SK-N-SH treated with all-trans-retinoic acid at 6 μM for 48 hours (cell line): ENCODE measurements around the gene ADGRG1.

Experiments used
- ATAC-seq: fragments of 200-7000 bp; cut with Tn5 transposase; 3 replicates; pipeline ENCODE4 v1.9.1; 2020; ENCODE audit warnings: mild to moderate bottlenecking, moderate library complexity
- ARNTL ChIP-seq: fragments of 450-650 bp; formaldehyde crosslinking; IDR thresholded peaks from 2 replicates; pipeline ENCODE4 v1.5.0; 2020; ENCODE audit warnings: low read depth, mild to moderate bottlenecking, moderate library complexity, borderline replicate concordance
- BACH2 ChIP-seq: fragments of 250-450 bp; sonication (Bioruptor Pico); IDR thresholded peaks from 2 replicates; pipeline ENCODE4 v1.9.0; 2021; ENCODE audit warnings: mild to moderate bottlenecking, borderline replicate concordance
- CSRNP3 ChIP-seq: fragments of 250-450 bp; sonication (Bioruptor Pico); IDR thresholded peaks from 2 replicates; pipeline ENCODE4 v1.5.1; 2021; ENCODE audit warnings: mild to moderate bottlenecking, moderate library complexity
- ESRRG ChIP-seq: fragments of 250-450 bp; sonication (Bioruptor Pico); IDR thresholded peaks from 2 replicates; pipeline ENCODE4 v1.6.1; 2021; ENCODE audit warnings: mild to moderate bottlenecking
- GLIS3 ChIP-seq: fragments of 250-450 bp; sonication (Bioruptor Pico); IDR thresholded peaks from 2 replicates; pipeline ENCODE4 v1.5.0; 2020; ENCODE audit warnings: mild to moderate bottlenecking, moderate library complexity
- ISL1 ChIP-seq: fragments of 250-450 bp; sonication (Bioruptor Pico); IDR thresholded peaks from 2 replicates; pipeline ENCODE4 v2.1.2; 2022; ENCODE audit warnings: mild to moderate bottlenecking, moderate library complexity
- OSR1 ChIP-seq: fragments of 250-450 bp; sonication (Bioruptor Pico); IDR thresholded peaks from 2 replicates; pipeline ENCODE4 v1.8.0; 2022; ENCODE audit warnings: moderate library complexity, mild to moderate bottlenecking, inconsistent platforms
- PATZ1 ChIP-seq: fragments of 250-450 bp; sonication (Bioruptor Pico); IDR thresholded peaks from 2 replicates; pipeline ENCODE4 v1.8.0; 2020; ENCODE audit warnings: mild to moderate bottlenecking, moderate library complexity, borderline replicate concordance
- PPARA ChIP-seq: fragments of 250-450 bp; sonication (Bioruptor Pico); IDR thresholded peaks from 2 replicates; pipeline ENCODE4 v1.5.0; 2020; ENCODE audit warnings: mild to moderate bottlenecking, borderline replicate concordance
- RARB ChIP-seq: fragments of 250-450 bp; sonication (Bioruptor Pico); IDR thresholded peaks from 2 replicates; pipeline ENCODE4 v1.8.0; 2021; ENCODE audit warnings: mild to moderate bottlenecking, moderate library complexity
- TOX ChIP-seq: fragments of 250-450 bp; sonication (Bioruptor Pico); IDR thresholded peaks from 2 replicates; pipeline ENCODE4 v1.8.0; 2021; ENCODE audit warnings: mild to moderate bottlenecking, moderate library complexity, borderline replicate concordance
- TSHZ2 ChIP-seq: fragments of 250-450 bp; sonication (Bioruptor Pico); IDR thresholded peaks from 2 replicates; pipeline ENCODE4 v1.5.0; 2020; ENCODE audit warnings: mild to moderate bottlenecking, moderate library complexity
- ZC3H10 ChIP-seq: fragments of 250-450 bp; sonication (Bioruptor Pico); IDR thresholded peaks from 2 replicates; pipeline ENCODE4 v1.5.1; 2021; ENCODE audit warnings: mild to moderate bottlenecking, moderate library complexity
- ZFP3 ChIP-seq: fragments of 250-450 bp; sonication (Bioruptor Pico); IDR thresholded peaks from 2 replicates; pipeline ENCODE4 v1.5.0; 2020; ENCODE audit warnings: mild to moderate bottlenecking, moderate library complexity
- ZFP30 ChIP-seq: fragments of 450-650 bp; formaldehyde crosslinking; IDR thresholded peaks from 2 replicates; pipeline ENCODE4 v1.5.0; 2022; ENCODE audit warnings: mild to moderate bottlenecking, moderate library complexity
- ZNF70 ChIP-seq: fragments of 450-650 bp; formaldehyde crosslinking; IDR thresholded peaks from 2 replicates; pipeline ENCODE4 v1.5.0; 2020; ENCODE audit warnings: mild to moderate bottlenecking, moderate library complexity
- ZNF8 ChIP-seq: fragments of 450-650 bp; formaldehyde crosslinking; IDR thresholded peaks from 2 replicates; pipeline ENCODE4 v1.5.0; 2020; ENCODE audit warnings: mild to moderate bottlenecking, moderate library complexity
- TF ChIP-seq, protein P1 (sequence below): fragments of 250-450 bp; sonication (Bioruptor Pico); IDR thresholded peaks from 2 replicates; pipeline ENCODE4 v1.8.0; 2021; ENCODE audit warnings: low read depth, mild to moderate bottlenecking, moderate library complexity, borderline replicate concordance
- TF ChIP-seq, protein P2 (sequence below): fragments of 250-450 bp; sonication (Bioruptor Pico); IDR thresholded peaks from 2 replicates; pipeline ENCODE4 v1.5.1; 2020; ENCODE audit warnings: low read depth, mild to moderate bottlenecking, moderate library complexity

Gene ADGRG1

GRCh38 chr16:57622361-57623250 is 5.8 kb upstream of the ADGRG1 start:
- TF ChIP-seq ZFP3 (no peak), GLIS3 (CRISPR knock-in tag) (no peak), RARB (CRISPR knock-in tag) (no peak), TSHZ2 (CRISPR knock-in tag) (no peak), PPARA (CRISPR knock-in tag) (no peak), PATZ1 (CRISPR knock-in tag) (no peak), ZFP30 (CRISPR knock-in tag) (no peak), ESRRG (CRISPR knock-in tag) (no peak), ZC3H10 (no peak), TOX (CRISPR knock-in tag) (no peak), ZNF70 (CRISPR knock-in tag) (no peak), ZNF8 (CRISPR knock-in tag) (no peak), BACH2 (CRISPR knock-in tag) (no peak), CSRNP3 (no peak), ISL1 (CRISPR knock-in tag) (no peak), OSR1 (no peak), ARNTL (no peak)
- TF ChIP-seq, protein P1, sequence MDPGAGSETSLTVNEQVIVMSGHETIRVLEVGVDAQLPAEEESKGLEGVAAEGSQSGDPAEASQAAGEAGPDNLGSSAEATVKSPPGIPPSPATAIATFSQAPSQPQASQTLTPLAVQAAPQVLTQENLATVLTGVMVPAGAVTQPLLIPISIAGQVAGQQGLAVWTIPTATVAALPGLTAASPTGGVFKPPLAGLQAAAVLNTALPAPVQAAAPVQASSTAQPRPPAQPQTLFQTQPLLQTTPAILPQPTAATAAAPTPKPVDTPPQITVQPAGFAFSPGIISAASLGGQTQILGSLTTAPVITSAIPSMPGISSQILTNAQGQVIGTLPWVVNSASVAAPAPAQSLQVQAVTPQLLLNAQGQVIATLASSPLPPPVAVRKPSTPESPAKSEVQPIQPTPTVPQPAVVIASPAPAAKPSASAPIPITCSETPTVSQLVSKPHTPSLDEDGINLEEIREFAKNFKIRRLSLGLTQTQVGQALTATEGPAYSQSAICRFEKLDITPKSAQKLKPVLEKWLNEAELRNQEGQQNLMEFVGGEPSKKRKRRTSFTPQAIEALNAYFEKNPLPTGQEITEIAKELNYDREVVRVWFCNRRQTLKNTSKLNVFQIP (CRISPR knock-in tag): no peak
- TF ChIP-seq, protein P2, sequence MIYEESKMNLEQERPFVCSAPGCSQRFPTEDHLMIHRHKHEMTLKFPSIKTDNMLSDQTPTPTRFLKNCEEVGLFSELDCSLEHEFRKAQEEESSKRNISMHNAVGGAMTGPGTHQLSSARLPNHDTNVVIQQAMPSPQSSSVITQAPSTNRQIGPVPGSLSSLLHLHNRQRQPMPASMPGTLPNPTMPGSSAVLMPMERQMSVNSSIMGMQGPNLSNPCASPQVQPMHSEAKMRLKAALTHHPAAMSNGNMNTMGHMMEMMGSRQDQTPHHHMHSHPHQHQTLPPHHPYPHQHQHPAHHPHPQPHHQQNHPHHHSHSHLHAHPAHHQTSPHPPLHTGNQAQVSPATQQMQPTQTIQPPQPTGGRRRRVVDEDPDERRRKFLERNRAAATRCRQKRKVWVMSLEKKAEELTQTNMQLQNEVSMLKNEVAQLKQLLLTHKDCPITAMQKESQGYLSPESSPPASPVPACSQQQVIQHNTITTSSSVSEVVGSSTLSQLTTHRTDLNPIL (CRISPR knock-in tag): no peak
- no peak for ATAC-seq

DNA sequence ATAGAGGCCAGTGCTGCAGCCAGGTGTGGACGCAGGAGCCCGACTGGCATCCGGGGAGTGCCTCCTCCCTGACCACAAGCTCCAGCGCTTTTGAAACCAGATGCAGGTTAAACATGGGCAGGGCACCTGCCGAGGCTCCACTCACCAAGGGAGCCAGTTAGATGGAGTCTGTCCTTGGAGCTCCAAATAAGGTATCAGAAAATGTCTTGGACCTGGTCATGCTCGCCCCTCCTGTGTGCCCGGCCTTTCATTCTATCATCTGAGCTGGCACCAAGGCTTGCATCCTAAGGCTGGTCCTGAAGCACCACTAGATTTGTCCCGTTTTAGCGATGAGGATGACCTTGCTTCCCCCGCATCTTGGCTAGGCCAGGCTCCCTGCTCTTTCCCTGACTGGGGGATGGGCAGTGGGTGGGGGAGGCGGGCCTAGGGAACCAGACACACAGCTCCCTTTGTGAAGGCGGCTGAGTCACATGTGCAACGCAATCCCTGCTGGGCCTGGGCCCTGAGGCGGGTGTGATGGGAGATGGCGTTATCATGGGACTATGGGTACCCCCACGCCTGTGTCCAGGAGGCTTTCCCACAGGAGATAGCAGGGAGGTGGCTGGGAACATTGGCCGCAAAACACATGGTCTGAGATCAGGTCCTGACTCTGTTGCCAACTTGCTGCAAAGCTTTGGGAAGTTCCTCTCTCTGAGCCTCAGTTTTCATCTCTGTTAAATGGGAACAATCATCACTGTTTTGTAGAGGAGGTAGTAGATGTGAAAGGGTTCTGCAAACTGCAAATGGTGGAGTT is 5.0 kb upstream of the ADGRG1 start:
- no peak for ATAC-seq
- no peak for TF ChIP-seq PATZ1 (CRISPR knock-in tag)
